A172 (cell line): ENCODE measurements around the gene NPIPA5. TPM values are rescaled to one million over a fixed set of nuclear protein-coding genes. Genes with fewer than 3 reads are reported as not detected.
"Not testable (repeated sequence)": the region's sequence is repeated elsewhere in the genome, so short reads cannot be mapped to it uniquely, and the experiment has no call there.

Experiments
- DNase-seq: peaks from one replicate; pipeline ENCODE4 v3.0.0-alpha.2; 2015; ENCODE audit warnings: low spot score
- total RNA-seq: library from RNA; depleted of rRNA; stranded (reverse); fragments of >200 nt; shearing (Covaris generic); gene quantifications from 2 replicates; pipeline ENCODE4 v1.2.3, GENCODE V29; 2014; rRNA removed

The NPIPA5 gene
- not detected in 2 replicates for total RNA-seq

DNA sequence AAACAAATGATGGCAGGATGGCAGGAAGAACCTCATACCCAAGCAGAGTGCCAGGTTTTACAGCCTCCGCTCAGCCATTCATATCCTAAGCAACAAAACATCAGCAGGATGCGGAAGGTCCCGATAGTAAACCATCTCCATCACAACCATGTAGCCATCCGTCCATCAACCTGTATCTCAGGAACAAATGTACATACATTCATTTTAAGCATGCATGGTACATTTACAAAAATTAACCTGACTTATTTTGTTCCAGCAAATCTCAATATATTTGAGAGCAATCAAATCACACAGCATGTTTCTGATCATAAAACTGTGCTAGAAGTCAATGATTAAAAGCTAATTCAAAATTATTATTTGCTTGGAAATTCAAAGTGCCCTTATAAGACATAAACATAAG lies at the start of gene NPIPA5:
Gene NPIPA5 (minus strand): TSS at position 101 of the 400 bp plus-strand sequence. CDS start 0 bp downstream, at position 101.
- not testable (repeated sequence) for DNase-seq

DNA sequence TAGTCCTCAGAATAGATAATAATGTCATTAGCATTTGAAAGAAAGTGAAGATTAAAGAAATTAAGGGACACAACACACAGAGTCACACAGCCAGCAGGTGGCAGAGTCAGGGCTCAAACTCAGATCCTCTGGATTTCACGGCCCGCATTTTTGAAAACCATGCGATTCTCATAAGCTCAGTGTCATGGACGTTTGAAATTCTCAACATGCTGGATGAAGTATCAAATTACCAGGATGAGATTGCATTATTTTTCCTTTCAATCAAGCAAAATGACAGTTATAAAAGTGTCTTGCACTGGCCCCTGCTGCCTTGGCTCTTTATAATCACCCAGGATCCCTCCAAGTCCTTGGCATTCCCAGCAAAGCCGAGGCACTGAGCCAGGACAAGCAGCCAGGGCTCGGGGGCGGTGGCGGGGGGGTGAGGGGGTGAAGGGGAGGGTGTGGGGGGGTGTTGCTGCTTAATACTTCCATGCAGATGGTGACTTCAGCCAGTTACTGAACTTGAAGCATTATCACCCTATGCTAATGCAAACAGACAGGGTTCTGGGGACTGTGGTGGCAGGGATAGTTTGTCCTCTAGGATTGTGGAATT lies 49.6 kb upstream of the NPIPA5 start:
- peak; percentile 65 for DNase-seq

GRCh38 chr16:15426796-15427195 lies 48.7 kb upstream of the NPIPA5 start:
- no peak for DNase-seq

- no peak for DNase-seq
Observed at GRCh38 chr16:15425861-15426260, 47.8 kb upstream of the NPIPA5 start.

GRCh38 chr16:15422222-15422621 lies 44.1 kb upstream of the NPIPA5 start:
- DNase-seq, result no peak

GRCh38 chr16:15421696-15422095 lies 43.6 kb upstream of the NPIPA5 start:
- not testable (repeated sequence) for DNase-seq

- DNase-seq, result no peak
Observed at GRCh38 chr16:15418206-15418605, 40.1 kb upstream of the NPIPA5 start.

DNA sequence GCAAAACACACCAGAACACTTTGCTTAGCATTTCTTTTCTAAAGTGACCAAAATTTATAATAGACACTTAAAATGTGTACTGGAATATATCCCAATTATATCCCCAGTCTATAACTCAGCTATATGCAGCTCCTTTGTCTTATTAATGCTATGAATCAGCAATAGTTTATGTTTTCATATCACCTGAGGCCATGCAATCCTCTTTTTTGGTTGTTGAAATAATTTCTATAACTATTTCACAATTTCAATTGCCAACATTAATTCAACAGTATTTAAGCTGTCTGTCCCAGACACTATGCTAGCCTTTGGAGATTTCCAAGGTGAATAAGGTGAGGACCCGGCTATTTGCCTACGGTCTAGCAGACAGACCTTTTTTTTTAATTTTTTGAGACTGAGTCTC lies 39.1 kb upstream of the NPIPA5 start:
- DNase-seq, result no peak

DNA sequence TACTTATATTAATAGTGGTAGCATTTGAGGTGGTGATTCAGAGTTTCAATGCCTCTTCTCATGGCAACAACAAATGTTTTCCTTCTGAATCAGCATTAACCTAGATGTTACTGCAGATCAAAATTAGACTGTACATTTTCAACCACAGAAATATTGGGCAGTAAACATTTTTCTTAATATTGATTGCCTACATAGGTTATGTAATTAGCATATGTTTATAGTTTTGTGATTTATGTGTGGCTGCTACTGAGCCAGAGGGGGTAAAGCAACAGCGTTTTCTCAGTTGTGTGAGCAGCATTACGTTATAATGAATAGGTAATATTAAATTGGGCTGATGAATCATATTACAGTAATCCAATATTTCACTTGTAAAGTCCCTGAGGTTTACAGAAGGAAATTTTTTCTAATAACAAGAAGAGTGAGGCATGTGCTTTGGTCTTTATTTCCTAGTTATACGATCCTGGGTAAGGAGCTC lies 37.5 kb upstream of the NPIPA5 start:
- DNase-seq, result peak; percentile 23

DNA sequence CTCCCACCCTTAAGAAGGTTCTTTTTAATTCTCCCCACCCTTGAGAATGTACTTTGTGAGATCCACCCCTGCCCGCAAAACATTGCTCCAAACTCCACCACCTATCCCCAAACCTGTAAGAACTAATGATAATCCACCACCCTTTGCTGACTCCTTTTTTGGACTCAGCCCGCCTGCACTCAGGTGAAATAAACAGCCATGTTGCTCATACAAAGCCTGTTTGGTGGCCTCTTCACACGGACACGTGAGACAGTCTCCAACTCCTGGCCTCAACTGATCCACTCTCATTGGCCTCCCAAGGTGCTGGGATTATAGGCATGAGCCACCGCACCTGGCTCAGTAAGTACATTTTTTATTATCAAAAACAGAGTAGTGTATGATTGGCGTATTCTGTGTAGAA lies 31.4 kb upstream of the NPIPA5 start:
- DNase-seq, result not testable (repeated sequence)

GRCh38 chr16:15407756-15408155 lies 29.7 kb upstream of the NPIPA5 start:
- DNase-seq, result not testable (repeated sequence)

- DNase-seq, result peak; percentile 25
Observed at GRCh38 chr16:15404792-15405191, 26.7 kb upstream of the NPIPA5 start.

- DNase-seq, result not testable (repeated sequence)
Observed at GRCh38 chr16:15404091-15404490, 26.0 kb upstream of the NPIPA5 start.

DNA sequence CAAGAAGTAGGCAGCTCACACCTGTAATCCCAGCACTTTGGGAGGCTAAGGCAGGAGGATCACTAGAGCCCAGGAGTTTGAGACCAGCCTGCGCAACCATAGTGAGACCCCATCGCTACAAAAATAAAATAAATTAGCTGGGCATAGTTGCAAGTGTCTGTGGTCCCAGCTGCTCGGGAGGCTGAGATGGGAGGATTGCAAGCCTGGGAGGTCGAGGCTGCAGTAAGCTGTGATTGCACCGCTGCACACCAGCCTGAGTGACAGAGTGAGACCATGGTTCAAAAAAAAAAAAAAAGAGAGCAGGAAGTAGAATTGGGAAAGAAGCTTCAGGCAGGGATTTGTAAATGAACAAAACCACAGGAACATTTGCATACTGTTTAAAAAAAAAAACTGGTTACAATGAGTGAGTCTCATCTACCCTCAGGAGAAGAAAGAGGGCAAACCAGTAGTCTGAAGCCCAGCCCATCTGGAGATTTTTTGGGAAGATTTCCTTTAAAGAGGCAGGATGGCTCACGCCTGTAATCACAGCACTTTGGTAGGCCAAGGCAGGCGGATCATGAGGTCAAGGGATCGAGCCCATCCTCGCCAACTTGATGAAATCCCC lies 25.4 kb upstream of the NPIPA5 start:
- DNase-seq, result no peak

DNA sequence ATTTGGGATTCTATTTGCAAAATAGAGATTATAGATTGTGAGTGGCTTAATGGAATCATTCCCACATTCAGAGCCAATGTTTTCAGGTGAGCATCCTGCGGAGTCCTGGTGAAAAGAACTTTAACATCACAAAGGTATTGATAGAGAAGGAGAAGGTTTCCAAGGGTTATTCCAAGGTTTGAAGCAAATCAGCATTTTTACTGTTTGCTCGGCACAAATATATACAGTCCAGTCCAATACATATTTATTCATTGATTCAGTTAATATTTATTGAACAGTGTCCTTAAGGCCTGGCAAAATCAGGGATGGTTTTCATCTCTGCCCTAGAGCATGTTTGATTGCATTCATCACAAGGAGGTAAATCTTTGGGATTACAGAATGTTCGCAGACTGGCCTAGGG lies 23.9 kb upstream of the NPIPA5 start:
- no peak for DNase-seq

- DNase-seq, result not testable (repeated sequence)
Observed at GRCh38 chr16:15400314-15400713, 22.2 kb upstream of the NPIPA5 start.

DNA sequence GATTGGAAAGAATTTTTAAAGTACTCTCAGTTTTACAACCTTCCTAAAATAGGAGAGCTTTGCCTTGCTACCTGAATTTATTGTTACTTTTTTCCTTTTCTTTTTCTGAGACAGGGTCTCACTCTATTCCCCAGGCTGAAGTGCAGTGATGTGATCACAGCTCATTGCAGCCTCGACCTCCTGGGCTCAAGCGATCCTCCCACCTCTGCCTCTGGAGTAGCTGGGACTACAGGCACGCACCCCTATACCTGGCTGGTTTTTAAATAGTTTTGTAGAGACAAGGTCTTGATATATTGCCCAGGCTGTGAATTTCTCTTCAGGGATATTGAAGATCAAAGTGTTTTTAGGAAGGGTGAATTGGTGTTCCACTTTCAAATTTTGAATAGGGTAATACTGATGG lies 21.2 kb upstream of the NPIPA5 start:
- no peak for DNase-seq

- DNase-seq, result no peak
Observed at GRCh38 chr16:15398618-15399316, 20.7 kb upstream of the NPIPA5 start.

GRCh38 chr16:15396948-15397594 lies 19.0 kb upstream of the NPIPA5 start:
- no peak for DNase-seq

GRCh38 chr16:15396509-15396829 lies 18.4 kb upstream of the NPIPA5 start:
- DNase-seq, result not testable (repeated sequence)

DNA sequence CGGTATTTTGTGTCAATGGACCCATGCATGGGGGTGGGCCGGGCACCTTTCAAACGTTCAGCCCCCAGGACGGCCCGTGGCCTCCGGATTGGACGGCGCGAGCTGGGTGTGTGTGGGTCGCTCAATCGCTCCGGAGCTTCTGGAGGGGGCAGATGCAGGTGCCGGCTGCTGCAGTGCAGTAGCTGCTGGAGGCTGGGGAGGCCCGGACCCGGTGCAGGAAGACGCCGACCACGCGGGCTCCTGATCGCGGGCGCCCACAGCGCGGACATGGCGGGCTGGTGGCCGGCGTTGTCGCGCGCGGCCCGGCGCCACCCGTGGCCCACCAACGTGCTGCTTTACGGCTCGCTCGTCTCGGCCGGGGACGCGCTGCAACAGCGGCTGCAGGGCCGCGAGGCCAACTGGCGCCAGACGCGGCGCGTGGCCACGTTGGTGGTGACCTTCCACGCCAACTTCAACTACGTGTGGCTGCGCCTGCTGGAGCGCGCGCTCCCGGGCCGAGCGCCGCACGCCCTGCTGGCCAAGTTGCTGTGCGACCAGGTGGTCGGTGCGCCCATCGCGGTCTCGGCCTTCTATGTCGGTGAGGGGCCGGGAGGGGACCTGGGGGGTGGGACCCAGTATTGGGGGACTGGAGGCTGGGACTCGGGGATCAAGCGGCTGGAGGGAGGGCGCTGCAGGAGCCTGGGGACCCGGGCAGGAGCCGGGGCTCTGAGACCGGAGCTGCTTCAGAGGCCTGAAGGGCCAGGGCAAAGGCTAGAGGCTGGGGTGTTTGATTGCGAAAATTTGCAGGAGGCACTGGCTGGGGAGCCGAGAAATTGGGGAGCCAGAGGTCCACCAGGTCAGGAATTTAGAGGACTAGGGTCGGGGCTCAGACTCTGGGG lies 17.8 kb upstream of the NPIPA5 start, which contains the start of gene MPV17L:
Gene MPV17L (plus strand): TSS at position 124 of the 878 bp plus-strand sequence. CDS start 144 bp downstream, at position 268.
- DNase-seq, result not testable (repeated sequence)
